ENCODE data around the gene RSU1.

RSU1 gene

DNA sequence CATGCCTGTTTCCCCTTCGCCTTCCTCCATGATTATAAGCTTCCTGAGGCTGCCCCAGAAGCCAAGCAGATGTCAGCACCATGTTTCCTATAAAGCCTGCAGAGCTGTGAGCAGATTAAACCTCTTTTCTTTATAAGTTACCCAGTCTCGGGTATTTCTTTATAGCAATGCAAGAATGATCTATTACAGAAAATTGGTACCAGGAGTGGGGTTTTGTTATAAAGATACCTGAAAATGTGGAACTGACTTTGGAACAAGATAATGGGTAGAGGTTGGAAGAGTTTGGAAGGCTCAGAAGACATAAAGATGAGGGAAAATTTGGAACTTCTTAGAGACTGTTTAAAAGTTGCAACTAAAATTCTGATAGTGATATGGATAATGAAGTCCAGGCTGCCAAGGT lies 4.8 kb upstream of the RSU1 start:
- no peak for DNase-seq (ENCODE audit: low read depth, low spot score)

DNA sequence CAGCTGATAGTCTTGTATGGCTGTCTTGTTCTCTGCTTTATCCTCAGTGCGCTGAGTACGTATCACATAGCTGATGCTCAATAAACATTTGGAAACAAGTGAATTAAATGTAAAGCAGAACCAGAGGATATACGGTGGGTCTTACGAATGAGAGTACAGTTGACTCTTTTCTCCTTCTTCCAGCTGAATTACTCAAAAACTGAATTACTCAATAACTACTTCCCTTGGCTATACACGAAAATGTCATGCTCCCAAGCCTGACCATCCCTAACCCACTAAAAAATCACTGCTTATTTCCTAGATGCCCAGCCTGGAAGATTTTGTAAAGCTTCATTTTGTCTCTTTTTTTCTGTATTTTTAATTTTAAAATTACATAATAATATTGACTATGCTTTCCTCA lies 3.2 kb upstream of the RSU1 start:
- no peak for DNase-seq (ENCODE audit: low read depth, low spot score)

DNA sequence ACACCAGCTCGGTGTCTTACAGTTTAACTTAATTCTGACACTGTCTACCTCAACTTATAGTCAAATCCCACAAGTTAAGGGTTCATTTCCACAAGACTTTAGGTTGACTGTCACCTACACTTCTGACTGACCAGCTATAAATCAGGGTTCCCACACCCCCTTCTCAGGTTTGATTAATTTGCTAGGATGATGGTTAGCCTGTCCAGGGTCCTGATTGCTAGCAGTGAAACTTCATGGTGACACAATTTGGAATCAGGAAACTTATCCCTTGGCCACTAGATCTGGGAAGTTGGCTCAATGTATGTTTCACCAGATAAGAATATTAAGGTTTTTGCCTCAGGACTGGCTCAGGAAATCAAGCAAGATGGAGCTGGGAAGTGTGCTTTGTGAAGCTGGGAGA lies 2.8 kb upstream of the RSU1 start:
- DNase-seq (ENCODE audit: low read depth, low spot score) = no peak

DNA sequence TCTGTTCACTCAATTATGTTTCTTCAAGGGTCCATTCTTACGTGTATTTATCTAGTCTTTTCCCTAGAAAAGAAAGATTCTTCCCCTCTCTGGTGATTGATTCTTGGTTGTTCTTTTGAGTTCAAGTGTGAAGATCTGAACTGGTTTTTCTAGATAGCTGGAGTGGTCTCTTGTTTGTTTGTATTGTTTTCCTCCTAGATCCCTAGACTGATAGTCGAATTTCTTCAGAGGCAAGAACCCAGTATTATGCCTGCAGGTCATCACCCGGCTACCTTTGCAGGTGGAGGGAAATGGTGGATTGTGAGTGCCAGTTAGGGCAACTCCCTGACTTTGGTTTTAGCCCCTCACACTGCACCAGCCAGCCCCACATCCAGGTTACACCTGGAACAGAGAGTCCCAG lies 2.2 kb upstream of the RSU1 start:
- DNase-seq (ENCODE audit: low read depth, low spot score) = no peak

DNA sequence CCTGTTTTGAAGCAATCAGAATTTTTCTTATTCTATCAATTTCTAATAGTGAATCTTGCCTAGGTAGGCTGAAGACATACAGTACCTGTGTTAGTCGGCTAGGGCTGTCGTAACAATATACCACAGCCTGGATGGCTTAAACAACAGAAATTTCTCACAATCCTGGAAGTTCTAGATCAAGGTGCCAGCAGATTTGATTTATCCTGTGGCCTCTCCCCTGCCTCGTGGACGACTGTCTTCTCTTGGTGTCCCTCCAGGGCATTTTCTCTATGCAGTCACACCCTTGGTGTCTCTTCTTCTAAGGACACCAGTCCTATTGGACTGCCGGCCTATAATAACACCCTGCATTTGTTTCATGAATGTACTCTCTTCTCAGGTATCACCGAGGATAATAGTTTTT lies 1.8 kb upstream of the RSU1 start:
- no peak for DNase-seq (ENCODE audit: low read depth, low spot score)

DNA sequence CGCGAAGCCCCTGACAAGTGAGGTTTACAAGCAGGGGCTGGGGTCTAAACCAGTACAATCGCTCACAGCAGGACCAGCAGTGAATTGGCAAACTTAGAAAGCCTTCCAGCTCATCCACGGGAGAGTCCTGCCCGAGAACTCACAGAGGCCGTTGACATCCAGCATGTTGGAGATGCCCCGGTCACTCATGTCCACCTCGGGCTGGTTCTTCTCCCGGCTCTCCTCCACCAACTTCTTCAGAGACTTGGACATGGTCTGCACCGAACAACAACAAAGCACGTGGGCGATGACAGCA lies 447 bp downstream of the RSU1 start:
- no peak for DNase-seq (ENCODE audit: low read depth, low spot score)

DNA sequence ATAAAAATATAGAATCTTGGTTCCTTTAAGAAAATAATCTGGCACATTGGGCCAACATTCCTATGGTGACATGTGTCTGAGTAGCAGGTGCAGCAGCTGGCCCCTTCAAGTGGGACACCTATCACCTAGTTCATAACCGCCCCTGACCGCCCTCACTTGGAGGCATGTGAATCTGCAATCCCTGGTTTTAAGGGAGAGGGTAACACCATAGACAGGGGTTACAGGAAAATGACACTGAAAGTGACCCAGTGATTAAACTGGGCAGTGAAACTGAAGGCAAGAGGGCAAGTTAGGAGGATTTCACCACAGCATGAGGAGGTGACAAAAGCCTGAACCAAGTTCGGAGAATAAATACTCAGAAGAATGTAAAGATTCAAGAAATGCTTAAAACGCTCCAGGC lies 1.1 kb downstream of the RSU1 start:
- DNase-seq (ENCODE audit: low read depth, low spot score) = peak; percentile 4

DNA sequence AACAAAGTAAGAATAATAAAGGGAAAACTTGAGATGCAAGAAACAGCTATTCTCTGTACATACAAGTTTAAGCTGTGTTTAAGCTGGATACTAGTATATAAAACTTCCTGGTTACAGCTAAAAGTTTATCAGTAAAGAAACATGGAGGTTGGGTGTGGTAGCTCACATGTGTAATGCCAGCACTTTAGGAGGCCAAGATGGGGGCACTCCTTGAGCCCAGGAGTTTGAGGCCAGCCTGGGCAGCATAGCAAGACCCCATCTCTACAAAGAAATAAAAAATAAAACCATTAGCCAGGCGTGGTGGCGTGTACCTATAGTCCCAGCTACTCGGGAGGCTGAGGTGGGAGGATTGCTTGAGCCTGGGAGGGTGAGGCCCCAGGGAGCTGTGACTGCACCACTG lies 3.2 kb downstream of the RSU1 start:
- DNase-seq (ENCODE audit: low read depth, low spot score) = no peak

DNA sequence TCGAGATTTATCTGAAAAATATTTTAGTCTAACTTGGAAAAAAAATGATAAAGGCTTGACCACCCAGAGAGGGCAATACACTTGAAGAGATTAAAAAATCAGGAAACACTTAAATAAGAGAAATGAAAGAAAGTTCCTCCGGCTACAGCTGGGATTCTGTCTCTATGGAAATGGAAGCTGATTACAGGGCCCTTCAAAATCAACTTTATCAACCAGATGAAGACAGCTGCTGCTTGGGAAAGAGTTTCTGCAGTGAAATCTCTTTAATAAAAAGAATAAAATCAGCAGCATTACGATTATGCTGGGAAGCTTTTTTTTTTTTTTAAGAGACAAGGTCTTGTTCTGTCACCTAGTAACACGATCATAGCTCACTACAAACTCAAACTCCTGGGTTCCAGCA lies 4.5 kb downstream of the RSU1 start:
- no peak for DNase-seq (ENCODE audit: low read depth, low spot score)

DNA sequence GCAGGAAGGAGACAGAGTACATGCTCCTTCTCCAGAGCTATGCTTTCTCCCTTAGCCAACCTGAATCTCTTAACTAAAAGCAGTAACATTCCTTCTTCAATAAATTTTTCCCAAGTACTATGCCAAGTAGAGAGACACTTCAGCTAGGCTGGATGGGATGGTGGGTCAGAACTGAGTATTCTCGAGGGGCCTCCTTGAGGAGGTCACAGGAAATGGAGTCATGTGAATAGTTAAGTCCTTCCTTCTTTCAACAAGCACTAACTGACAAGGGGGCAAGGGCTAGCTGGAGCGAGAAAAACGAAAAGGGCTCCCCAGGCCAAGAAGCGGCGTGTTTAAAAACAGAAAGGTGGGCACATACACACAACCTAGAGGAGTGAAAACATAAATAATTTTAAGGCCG lies 5.5 kb downstream of the RSU1 start:
- DNase-seq (ENCODE audit: low read depth, low spot score) = no peak

DNA sequence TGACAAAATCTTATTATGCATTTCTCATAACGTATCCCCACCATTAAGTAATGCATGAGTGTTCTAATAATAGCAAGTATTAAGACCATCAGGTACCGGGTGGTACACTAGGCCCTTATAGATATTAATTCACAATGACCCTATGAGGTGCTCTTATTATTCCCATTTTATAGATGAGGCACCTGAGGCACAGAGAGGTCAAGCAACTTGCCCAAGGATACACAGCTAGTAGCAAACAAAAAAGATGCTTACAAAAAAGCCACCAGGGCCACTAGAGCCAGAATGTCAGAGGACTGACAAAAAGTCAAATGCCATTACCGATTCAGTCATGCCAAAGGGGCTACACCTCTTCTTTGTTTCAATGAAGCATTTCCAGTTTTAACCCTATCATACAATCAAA lies 5.9 kb downstream of the RSU1 start:
- DNase-seq (ENCODE audit: low read depth, low spot score) = no peak

DNA sequence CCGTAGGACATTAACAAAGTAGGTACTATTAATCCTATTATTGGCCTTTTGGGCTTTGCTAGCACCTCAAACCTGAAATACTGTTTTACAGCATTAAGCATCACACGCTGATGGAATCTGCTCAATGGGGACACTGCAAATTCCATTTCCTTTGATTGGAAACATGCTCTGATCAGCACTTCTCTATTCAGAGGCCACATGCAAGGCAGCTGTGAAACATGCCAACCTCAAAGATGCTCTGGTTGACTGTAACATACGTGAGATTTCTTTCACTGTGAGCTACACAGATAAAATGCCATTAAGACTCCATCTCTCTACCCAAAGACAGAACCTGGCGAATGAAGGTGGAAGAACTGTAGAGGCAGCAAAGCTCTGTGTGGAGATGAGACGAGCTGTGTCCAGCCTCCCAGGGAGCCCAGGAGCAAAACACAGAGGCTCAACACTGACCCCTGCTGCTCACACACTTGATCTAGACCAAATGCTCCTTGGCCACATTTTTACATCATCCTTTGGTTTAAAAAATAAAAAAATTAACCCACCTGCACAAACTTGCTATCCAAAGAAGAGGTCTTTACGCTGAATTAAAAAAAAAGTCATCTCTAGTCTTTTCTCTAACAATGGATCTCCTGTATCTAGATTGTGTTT lies 8.0 kb downstream of the RSU1 start:
- DNase-seq (ENCODE audit: low read depth, low spot score) = peak; percentile 53

DNA sequence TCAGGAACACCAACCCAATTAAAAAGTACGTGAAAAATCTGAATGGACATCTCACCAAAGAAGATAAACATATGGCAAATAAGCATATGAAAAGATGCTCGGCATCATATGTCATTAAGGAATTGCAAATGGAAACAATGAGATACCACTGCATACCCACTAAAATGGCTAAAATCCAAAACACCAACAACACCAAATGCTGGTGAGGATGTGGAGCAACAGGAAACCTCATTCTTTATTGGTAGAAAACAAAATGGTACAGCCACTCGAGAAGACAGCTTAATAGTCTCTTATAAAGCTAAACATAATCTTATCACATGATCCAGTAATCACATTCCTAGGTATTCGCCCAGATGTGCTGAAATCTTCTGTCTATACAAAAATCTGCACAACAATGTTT lies 13.1 kb downstream of the RSU1 start:
- DNase-seq (ENCODE audit: low read depth, low spot score) = no peak

DNA sequence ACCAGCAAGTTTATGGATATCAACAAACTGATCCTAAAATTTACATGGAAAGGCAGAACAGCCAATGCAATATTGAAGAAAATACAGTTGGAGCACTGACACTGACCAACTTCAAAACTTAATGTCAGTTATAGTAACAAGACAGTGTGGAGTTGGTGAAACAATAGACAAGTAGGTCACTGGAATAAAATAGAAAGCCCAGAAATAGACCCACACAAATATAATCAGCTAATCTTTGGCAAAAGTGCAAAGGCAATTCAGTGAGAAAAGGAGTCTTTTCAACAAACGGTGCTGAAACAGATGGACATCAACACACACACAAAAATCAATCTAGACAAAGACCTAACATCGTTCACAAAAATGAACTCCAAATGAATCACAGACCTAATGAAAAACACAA lies 13.8 kb downstream of the RSU1 start:
- DNase-seq (ENCODE audit: low read depth, low spot score) = no peak

DNA sequence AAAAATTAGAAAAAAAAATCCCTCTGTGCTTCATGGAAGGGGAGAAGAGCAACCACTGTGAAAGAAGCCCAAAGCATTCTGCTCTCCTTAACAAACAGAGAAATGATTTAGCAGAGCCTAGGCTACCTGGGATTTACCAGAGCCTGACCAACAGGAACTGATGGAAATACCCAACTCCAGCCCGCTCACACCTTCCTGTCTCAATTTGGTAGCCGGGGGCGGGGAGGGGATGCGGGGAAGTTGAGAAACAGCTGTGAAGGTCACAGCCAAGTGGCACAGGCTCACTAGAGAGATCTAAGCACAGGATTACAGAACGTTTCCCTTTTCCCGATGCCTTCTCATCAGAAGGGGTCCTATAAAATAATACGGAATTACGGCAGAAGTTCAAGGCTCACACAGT lies 17.6 kb downstream of the RSU1 start:
- DNase-seq (ENCODE audit: low read depth, low spot score) = no peak

DNA sequence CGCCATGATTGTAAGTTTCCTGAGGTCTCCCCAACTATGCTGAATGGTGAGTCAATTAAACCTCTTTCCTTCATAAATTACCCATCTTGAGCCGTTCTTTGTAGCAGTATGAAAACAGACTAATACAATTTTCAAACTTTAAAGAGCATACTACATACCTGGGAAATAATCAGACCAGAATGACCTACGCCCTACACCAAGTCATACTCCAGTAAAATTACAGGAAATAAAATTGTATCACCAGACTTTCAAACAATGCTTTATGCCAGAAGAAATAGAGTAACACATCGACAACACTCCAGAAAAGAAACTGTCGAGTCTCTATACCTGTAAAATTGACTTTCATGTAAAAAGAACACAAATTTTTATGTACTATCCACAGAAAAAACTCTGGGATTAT lies 18.7 kb downstream of the RSU1 start:
- no peak for DNase-seq (ENCODE audit: low read depth, low spot score)

DNA sequence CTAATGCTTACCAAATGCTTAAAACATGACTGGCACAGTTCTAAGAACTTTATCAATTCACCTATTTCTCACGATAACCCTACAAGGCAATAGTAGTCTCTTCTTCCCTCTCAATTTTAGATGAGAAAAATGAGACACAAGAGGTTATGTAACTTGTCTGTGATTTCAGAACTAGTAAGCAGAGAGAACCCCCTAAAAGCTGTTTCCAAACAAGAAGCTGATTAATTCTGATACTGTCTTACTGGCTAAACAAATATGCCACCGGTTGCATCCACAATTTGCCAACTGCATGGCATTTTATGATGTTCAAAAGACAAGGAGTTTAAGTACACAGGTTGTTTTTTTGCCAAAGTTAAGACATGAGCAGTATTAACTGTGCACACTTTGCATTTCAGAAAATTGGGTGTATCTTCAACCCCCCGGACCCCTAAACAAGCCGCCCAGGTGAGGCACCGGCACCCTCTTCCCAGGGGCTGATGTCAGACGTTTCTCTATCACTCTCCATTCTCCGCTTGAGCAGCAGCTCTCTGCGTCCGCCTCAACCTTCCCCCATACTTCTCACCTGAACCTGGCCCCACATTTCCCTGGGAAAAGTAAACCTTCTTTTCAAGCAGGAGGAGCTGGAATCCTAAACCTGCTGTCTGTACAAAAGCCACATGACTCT lies 21.7 kb downstream of the RSU1 start:
- no peak for DNase-seq (ENCODE audit: low read depth, low spot score)

DNA sequence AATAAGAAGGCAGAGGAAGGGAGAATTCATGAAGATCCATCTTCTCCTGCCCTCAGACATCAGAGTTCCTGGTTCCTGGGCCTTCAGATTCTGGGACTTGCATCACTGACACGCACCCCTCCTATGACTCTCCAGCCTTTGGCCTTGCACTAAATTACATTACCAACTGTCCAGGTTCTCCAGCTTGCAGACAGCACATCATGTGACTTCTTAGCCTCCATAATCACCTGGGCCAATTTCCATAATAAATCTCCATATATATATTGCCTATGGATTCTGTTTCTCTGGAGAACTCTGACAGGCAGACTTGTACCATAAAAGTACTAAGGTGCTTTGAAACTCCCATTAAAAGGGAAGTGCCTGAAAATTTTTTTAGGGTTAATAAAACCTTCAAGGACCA lies 23.2 kb downstream of the RSU1 start:
- DNase-seq (ENCODE audit: low read depth, low spot score) = no peak

DNA sequence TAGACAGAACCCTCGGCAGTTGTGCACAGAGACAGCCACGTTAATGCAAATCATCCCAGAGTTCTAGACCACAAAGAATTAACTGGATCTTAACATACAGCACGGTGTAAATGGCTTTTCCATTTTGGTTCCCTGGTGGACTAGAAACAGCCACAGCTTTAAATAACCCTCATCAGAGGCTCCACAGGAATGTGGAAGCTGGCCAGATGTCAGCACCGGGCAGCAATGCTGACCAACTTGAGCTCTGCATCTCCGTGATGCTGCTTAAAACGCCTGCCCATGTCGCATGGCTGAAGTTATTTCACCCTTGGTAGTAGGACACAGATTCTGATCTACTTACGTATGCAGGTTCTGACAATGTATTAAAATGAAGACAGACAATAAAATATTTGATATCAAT lies 24.5 kb downstream of the RSU1 start:
- DNase-seq (ENCODE audit: low read depth, low spot score) = peak; percentile 94

DNA sequence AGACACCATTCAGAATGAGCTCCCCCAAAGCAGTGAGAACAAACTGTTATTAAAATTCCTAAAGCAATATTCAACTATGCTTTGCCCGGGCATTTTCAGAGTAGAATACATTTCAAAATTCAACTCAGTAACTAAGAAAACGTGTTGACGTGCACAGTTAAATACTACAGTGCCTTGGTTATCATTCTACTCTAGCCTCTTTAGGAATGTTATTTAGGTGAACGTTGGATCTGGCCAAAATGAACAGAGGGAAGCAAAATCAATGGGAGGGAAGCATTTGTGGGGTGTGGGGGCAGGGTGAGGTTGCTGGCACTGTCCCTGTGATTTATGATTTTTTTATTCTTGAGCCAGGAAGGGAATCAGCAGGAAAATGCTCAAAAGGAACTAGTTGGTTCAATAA lies 27.5 kb downstream of the RSU1 start:
- DNase-seq (ENCODE audit: low read depth, low spot score) = no peak

DNA sequence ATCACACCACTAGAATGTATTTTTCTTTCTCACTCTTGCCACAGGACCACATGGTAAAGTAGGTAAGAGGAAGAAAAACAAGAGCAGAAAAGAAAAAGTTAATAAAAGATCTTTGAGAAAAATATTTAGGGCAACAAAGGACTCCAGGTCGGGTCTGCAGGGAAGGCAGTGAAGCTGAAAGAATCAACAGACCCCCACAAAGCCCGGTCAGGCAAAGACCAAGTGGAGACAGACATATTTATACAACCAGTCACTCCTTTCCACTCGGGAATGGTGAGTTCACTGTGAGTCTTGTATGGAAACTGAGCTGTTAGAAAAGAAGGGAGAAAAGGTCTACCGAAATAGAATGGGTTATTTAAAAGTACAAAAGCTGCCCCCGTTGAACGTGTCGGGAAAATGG lies 28.0 kb downstream of the RSU1 start:
- peak; percentile 59 for DNase-seq (ENCODE audit: low read depth, low spot score)

DNA sequence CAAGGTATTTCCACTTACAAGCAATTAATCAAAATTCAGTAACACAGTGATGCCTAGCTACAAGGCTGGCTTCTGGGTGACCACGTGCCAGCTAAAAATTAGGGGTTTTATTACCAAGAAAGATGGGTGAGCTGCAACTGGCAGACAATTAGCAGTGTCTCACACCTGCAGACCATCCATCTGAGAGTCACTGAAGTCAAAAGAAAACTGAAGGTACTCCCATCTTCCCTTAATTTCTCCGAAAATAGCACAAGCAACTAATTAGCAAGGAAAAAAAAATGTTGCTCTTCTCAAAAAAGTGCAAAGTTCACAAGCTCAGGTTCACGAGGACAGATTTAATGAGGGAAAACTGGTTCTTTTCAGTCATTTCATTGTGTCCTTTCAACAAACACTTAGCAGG lies 28.4 kb downstream of the RSU1 start:
- DNase-seq (ENCODE audit: low read depth, low spot score) = no peak

DNA sequence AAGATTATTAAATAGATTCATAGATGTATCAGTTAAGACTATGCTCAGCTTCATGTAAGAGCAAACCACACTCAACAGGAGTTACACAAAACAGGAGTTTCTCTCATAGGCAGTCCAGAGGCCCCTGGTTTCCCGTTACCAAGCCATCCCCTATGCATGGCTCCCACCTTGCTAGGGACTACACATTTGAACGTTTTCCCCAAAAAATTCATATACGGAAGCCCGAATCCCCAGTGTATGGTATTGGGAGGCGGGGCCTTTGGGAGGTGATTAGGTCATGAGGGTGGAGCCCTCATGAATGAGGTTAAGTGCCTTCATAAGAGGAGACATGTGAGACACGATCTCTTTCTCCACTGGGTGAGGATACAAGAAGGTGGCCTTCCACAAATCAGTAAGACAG lies 29.1 kb downstream of the RSU1 start:
- DNase-seq (ENCODE audit: low read depth, low spot score) = no peak

DNA sequence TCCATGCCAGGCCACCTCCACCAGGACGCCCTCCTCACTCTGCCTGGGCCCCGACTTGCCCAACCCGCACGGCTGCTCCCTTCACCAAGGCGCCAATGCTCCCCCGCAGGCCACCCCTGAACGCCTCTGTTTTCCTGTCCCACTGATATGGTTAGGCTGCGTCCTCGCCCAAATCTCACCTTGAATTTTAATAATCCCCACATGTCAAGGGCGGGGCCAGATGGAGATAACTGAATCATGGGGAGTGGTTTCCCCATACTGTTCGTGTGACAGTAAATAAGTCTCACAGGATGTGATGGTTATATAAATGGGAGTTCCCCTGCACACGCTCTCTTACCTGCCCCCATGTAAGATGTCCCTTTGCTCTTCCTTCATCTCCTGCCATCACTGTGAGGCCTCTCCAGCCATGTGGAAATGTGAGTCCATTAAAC lies 29.8 kb downstream of the RSU1 start:
- DNase-seq (ENCODE audit: low read depth, low spot score) = no peak
